GM12892 (cell line): ENCODE results near the gene TRIM5.

Experiments used
- POLR2A ChIP-seq: IDR thresholded peaks from 2 replicates; pipeline ENCODE4 v1.6.1; 2011; ENCODE audit warnings: low read depth, low read length, control low read depth
- POLR2AphosphoS5 ChIP-seq: IDR thresholded peaks from 2 replicates; pipeline ENCODE4 v1.6.1; 2011; ENCODE audit warnings: low read depth, low read length, control low read depth
- TAF1 ChIP-seq: IDR thresholded peaks from 2 replicates; pipeline ENCODE4 v1.6.1; 2011; ENCODE audit warnings: low read depth, mild to moderate bottlenecking, control low read depth, low read length, borderline replicate concordance

GRCh38 chr11:5666402-5666793 is 18.5 kb downstream of the TRIM5 start:
- no peak for TF ChIP-seq POLR2A
- TF ChIP-seq POLR2AphosphoS5: no peak
- TF ChIP-seq TAF1: no peak
